ENCODE data around the gene TPPP2. TPM values are rescaled to one million over a fixed set of nuclear protein-coding genes. Genes with fewer than 3 reads are reported as not detected.

TPPP2 gene
- total and polyA plus RNA-seq, 4 donors, result not detected

- no peaks in the 10 kb centered on the region for H3K9me3 ChIP-seq (ENCODE audit: control insufficient read depth, low read length)
- DNase-seq, result no peak
- H3K4me1 ChIP-seq (ENCODE audit: control insufficient read depth in 1 of 2, insufficient read depth in 2 of 2, low read length in 2 of 2), result no peaks in the 10 kb centered on the region
- no peak for ATAC-seq (ENCODE audit: low FRiP score)
- H3K27me3 ChIP-seq (ENCODE audit: control insufficient read depth in 1 of 2, insufficient read depth in 2 of 2, low read length in 1 of 2), result no peaks in the 10 kb centered on the region
- intact Hi-C loops (cut with DNase I), result loop anchor here in 1 of 2 donors (5.0 kb wide), 1 partner anchor 41 kb away; no protein-coding TSS in a partner anchor
- no peak overlapping the region for H3K27ac ChIP-seq (ENCODE audit: low read depth in 1 of 2, low read length in 2 of 2)
- H3K4me3 ChIP-seq (ENCODE audit: low read length in 2 of 2), result no peak overlapping the region
- WGBS, 2 donors, result 65 to 70% methylated on average over 2 of the region's 2 CpGs
- H3K36me3 ChIP-seq (ENCODE audit: control insufficient read depth in 1 of 2, insufficient read depth in 2 of 2, low read length in 1 of 2), result no peaks in the 10 kb centered on the region
Observed at GRCh38 chr14:21043387-21043973, 13.5 kb downstream of the TPPP2 start.

GRCh38 chr14:21043974-21044618, 14.1 kb downstream of the TPPP2 start:
- no peak overlapping the region for H3K27ac ChIP-seq (ENCODE audit: low read depth in 1 of 2, low read length in 2 of 2)
- no peak for DNase-seq
- no peak overlapping the region for H3K4me3 ChIP-seq (ENCODE audit: low read length in 2 of 2)
- intact Hi-C loops (cut with DNase I), result loop anchor here in 1 of 2 donors (5.0 kb wide), 1 partner anchor 42 kb away; no protein-coding TSS in a partner anchor
- no peaks in the 10 kb centered on the region for H3K36me3 ChIP-seq (ENCODE audit: control insufficient read depth in 1 of 2, insufficient read depth in 2 of 2, low read length in 1 of 2)
- ATAC-seq (ENCODE audit: low FRiP score), result no peak
- no peaks in the 10 kb centered on the region for H3K4me1 ChIP-seq (ENCODE audit: control insufficient read depth in 1 of 2, insufficient read depth in 2 of 2, low read length in 2 of 2)
- 64 to 66% methylated on average over 6 of the region's 6 CpGs for WGBS, 2 donors
- no peaks in the 10 kb centered on the region for H3K27me3 ChIP-seq (ENCODE audit: control insufficient read depth in 1 of 2, insufficient read depth in 2 of 2, low read length in 1 of 2)
- no peaks in the 10 kb centered on the region for H3K9me3 ChIP-seq (ENCODE audit: control insufficient read depth, low read length)

- Histone ChIP-seq H3K4me1 (ENCODE audit: control insufficient read depth in 1 of 2, insufficient read depth in 2 of 2, low read length in 2 of 2) (no peaks in the 10 kb centered on the region), H3K36me3 (ENCODE audit: control insufficient read depth in 1 of 2, insufficient read depth in 2 of 2, low read length in 1 of 2) (no peaks in the 10 kb centered on the region), H3K4me3 (ENCODE audit: low read length in 2 of 2) (no peak overlapping the region), H3K27ac (ENCODE audit: low read depth in 1 of 2, low read length in 2 of 2) (no peak overlapping the region), H3K27me3 (ENCODE audit: control insufficient read depth in 1 of 2, insufficient read depth in 2 of 2, low read length in 1 of 2) (no peaks in the 10 kb centered on the region), H3K9me3 (ENCODE audit: control insufficient read depth, low read length) (no peaks in the 10 kb centered on the region)
- intact Hi-C loops (cut with DNase I), result no loop called here
- DNase-seq (no peak), ATAC-seq (ENCODE audit: low FRiP score) (no peak)
- WGBS, 2 donors, result 59% methylated on average over 2 of the region's 2 CpGs
Observed at GRCh38 chr14:21047378-21047781, 17.4 kb downstream of the TPPP2 start.

- no peaks in the 10 kb centered on the region for H3K9me3 ChIP-seq (ENCODE audit: control insufficient read depth, low read length)
- intact Hi-C loops (cut with DNase I), result no loop called here
- WGBS, 2 donors, result 74 to 76% methylated on average over 2 of the region's 2 CpGs
- no peak for ATAC-seq (ENCODE audit: low FRiP score)
- H3K4me3 ChIP-seq (ENCODE audit: low read length in 2 of 2), result no peak overlapping the region
- no peak overlapping the region for H3K27ac ChIP-seq (ENCODE audit: low read depth in 1 of 2, low read length in 2 of 2)
- no peaks in the 10 kb centered on the region for H3K27me3 ChIP-seq (ENCODE audit: control insufficient read depth in 1 of 2, insufficient read depth in 2 of 2, low read length in 1 of 2)
- H3K4me1 ChIP-seq (ENCODE audit: control insufficient read depth in 1 of 2, insufficient read depth in 2 of 2, low read length in 2 of 2), result no peaks in the 10 kb centered on the region
- DNase-seq, result no peak
- H3K36me3 ChIP-seq (ENCODE audit: control insufficient read depth in 1 of 2, insufficient read depth in 2 of 2, low read length in 1 of 2), result no peaks in the 10 kb centered on the region
Observed at GRCh38 chr14:21048638-21049037, 18.6 kb downstream of the TPPP2 start.

- Histone ChIP-seq H3K4me3 (ENCODE audit: low read length in 2 of 2) (no peak overlapping the region), H3K27ac (ENCODE audit: low read depth in 1 of 2, low read length in 2 of 2) (no peak overlapping the region), H3K27me3 (ENCODE audit: control insufficient read depth in 1 of 2, insufficient read depth in 2 of 2, low read length in 1 of 2) (no peaks in the 10 kb centered on the region), H3K36me3 (ENCODE audit: control insufficient read depth in 1 of 2, insufficient read depth in 2 of 2, low read length in 1 of 2) (no peaks in the 10 kb centered on the region), H3K4me1 (ENCODE audit: control insufficient read depth in 1 of 2, insufficient read depth in 2 of 2, low read length in 2 of 2) (no peaks in the 10 kb centered on the region), H3K9me3 (ENCODE audit: control insufficient read depth, low read length) (no peaks in the 10 kb centered on the region)
- intact Hi-C loops (cut with DNase I), result no loop called here
- DNase-seq (no peak), ATAC-seq (ENCODE audit: low FRiP score) (no peak)
- 70 to 76% methylated on average over 3 of the region's 3 CpGs for WGBS, 2 donors
Observed at GRCh38 chr14:21049271-21049673, 19.3 kb downstream of the TPPP2 start.

GRCh38 chr14:21050597-21050996, 20.6 kb downstream of the TPPP2 start:
- Histone ChIP-seq H3K4me3 (ENCODE audit: low read length in 2 of 2) (no peak overlapping the region), H3K27me3 (ENCODE audit: control insufficient read depth in 1 of 2, insufficient read depth in 2 of 2, low read length in 1 of 2) (no peaks in the 10 kb centered on the region), H3K4me1 (ENCODE audit: control insufficient read depth in 1 of 2, insufficient read depth in 2 of 2, low read length in 2 of 2) (no peaks in the 10 kb centered on the region), H3K36me3 (ENCODE audit: control insufficient read depth in 1 of 2, insufficient read depth in 2 of 2, low read length in 1 of 2) (no peaks in the 10 kb centered on the region), H3K27ac (ENCODE audit: low read depth in 1 of 2, low read length in 2 of 2) (no peak overlapping the region), H3K9me3 (ENCODE audit: control insufficient read depth, low read length) (no peaks in the 10 kb centered on the region)
- 69 to 79% methylated on average over 3 of the region's 3 CpGs for WGBS, 2 donors
- ATAC-seq (ENCODE audit: low FRiP score) (no peak), DNase-seq (no peak)
- intact Hi-C loops (cut with DNase I), result no loop called here

DNA sequence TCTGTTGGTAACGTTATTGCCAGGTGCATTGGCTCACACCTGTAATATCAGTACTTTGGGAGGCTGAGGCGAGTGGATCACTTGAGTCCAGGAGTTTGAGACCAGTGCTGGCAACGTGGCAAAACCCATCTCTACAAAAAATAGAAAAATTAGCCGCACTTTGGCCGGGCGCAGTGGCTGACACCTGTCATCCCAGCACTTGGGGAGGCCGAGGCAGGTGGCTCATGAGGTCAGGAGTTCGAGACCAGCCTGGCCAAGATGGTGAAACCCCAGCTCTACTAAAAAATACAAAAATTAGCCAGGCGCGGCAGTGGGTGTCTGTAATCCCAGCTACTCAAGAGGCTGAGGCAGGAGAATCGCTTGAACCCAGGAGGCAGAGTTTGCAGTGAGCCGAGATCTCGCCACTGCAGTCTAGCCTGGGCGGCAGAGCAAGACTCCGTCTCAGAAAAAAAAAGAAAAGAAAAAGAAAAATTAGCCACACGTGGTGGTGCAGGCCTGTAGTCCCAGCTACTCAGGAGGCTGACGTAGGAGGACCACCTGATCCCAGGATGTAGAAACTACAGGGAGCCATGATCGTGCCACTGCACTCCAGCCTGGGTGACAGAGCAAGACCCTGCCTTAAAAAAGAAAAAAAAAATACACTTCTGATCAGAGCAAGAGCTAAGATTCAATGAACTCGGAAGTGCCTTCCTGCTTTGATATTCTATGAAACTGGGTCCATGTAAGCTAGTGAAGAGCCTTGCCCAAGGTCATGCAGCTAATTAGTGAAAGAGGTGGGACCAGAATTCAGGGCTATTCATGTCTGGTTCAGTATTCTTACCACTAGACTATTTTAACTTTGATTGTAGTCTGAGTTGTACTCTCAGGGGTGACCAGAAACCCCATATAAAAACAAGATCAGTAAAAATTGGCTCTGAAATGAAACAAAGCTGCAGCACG, 23.4 kb downstream of the TPPP2 start:
- ATAC-seq (ENCODE audit: low FRiP score) (no peak), DNase-seq (no peak)
- Histone ChIP-seq H3K9me3 (ENCODE audit: control insufficient read depth, low read length) (no peaks in the 10 kb centered on the region), H3K36me3 (ENCODE audit: control insufficient read depth in 1 of 2, insufficient read depth in 2 of 2, low read length in 1 of 2) (no peaks in the 10 kb centered on the region), H3K27ac (ENCODE audit: low read depth in 1 of 2, low read length in 2 of 2) (no peak overlapping the region), H3K4me1 (ENCODE audit: control insufficient read depth in 1 of 2, insufficient read depth in 2 of 2, low read length in 2 of 2) (no peaks in the 10 kb centered on the region), H3K4me3 (ENCODE audit: low read length in 2 of 2) (no peak overlapping the region), H3K27me3 (ENCODE audit: control insufficient read depth in 1 of 2, insufficient read depth in 2 of 2, low read length in 1 of 2) (no peaks in the 10 kb centered on the region)
- intact Hi-C loops (cut with DNase I), result no loop called here
- 91 to 93% methylated on average over 20 of the region's 20 CpGs for WGBS, 2 donors

DNA sequence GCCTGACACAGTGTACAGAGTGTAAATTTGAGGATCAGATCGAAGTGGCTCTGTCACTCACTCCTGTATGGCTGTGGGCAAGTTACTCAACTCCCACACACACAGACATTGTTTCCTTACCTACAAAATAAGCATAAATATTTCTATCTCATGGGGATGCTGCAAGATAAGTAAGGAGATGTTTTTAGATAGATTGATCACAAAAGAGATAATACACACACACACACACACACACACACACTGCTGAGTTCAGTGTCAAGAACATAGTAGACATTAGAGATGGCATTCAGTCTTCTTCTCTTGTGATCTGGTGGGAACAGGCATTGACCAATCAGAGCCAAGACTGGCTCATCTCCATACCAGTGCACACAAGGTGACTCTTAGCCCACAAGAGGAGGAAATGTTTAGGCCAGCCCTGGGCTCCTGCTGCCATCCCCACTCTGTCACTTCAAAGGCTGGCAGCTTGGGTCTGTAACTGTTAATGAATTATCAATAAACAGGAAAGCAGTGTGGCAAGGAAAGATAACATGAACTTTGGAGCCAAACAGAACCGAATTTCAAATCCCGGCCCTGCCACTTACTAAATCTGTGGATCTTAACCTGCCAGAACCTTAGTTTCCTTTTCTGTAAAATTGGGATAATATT, 24.2 kb downstream of the TPPP2 start:
- ATAC-seq (ENCODE audit: low FRiP score), result no peak
- no peak for DNase-seq
- H3K4me1 ChIP-seq (ENCODE audit: control insufficient read depth in 1 of 2, insufficient read depth in 2 of 2, low read length in 2 of 2), result no peaks in the 10 kb centered on the region
- no peak overlapping the region for H3K27ac ChIP-seq (ENCODE audit: low read depth in 1 of 2, low read length in 2 of 2)
- no peaks in the 10 kb centered on the region for H3K27me3 ChIP-seq (ENCODE audit: control insufficient read depth in 1 of 2, insufficient read depth in 2 of 2, low read length in 1 of 2)
- H3K4me3 ChIP-seq (ENCODE audit: low read length in 2 of 2), result no peak overlapping the region
- intact Hi-C loops (cut with DNase I), result no loop called here
- H3K9me3 ChIP-seq (ENCODE audit: control insufficient read depth, low read length), result no peaks in the 10 kb centered on the region
- WGBS, 2 donors, result 74 to 75% methylated on average over 3 of the region's 3 CpGs
- H3K36me3 ChIP-seq (ENCODE audit: control insufficient read depth in 1 of 2, insufficient read depth in 2 of 2, low read length in 1 of 2), result no peaks in the 10 kb centered on the region
